RWPE2 (cell line): ENCODE data around the gene SLC39A11.

Experiments used
- ATAC-seq: fragments of 200-7000 bp; cut with Tn5 transposase; 3 replicates; pipeline ENCODE4 v1.9.1; 2021; ENCODE audit warnings: low read depth
- DNase-seq: peaks from one replicate; pipeline ENCODE4 v3.0.0-alpha.2; 2020; ENCODE audit warnings: low spot score
- H3K27ac ChIP-seq: fragments of 450-650 bp; 2 replicates; pipeline ENCODE4 v1.5.1; 2017; ENCODE audit warnings: mild to moderate bottlenecking; ENCODE audit not compliant: poor library complexity, severe bottlenecking
- H3K27me3 ChIP-seq: fragments of 250-450 bp; sonication (Bioruptor Pico); 2 replicates; pipeline ENCODE4 v1.5.1; 2021; ENCODE audit warnings: mild to moderate bottlenecking, moderate library complexity; ENCODE audit not compliant: insufficient read depth, poor library complexity, severe bottlenecking
- H3K36me3 ChIP-seq: fragments of 250-450 bp; sonication (Bioruptor Pico); 2 replicates; pipeline ENCODE4 v1.5.1; 2020; ENCODE audit warnings: low read depth, mild to moderate bottlenecking, moderate library complexity
- H3K4me1 ChIP-seq: fragments of 250-450 bp; sonication (Bioruptor Pico); 2 replicates; pipeline ENCODE4 v1.5.1; 2021; ENCODE audit warnings: mild to moderate bottlenecking, moderate library complexity; ENCODE audit not compliant: insufficient read depth, poor library complexity, severe bottlenecking
- H3K4me3 ChIP-seq: fragments of 250-450 bp; sonication (Bioruptor Pico); 2 replicates; pipeline ENCODE4 v1.5.1; 2021; ENCODE audit warnings: mild to moderate bottlenecking, moderate library complexity; ENCODE audit not compliant: severe bottlenecking
- H3K9me3 ChIP-seq: fragments of 250-450 bp; sonication (Bioruptor Pico); 2 replicates; pipeline ENCODE4 v1.5.1; 2021; ENCODE audit warnings: mild to moderate bottlenecking, moderate library complexity; ENCODE audit not compliant: severe bottlenecking
- CTCF ChIP-seq: fragments of 450-650 bp; IDR thresholded peaks from one replicate; pipeline ENCODE4 v1.5.1; 2017; ENCODE audit warnings: mild to moderate bottlenecking, moderate library complexity; ENCODE audit not compliant: poor library complexity, severe bottlenecking

SLC39A11 gene

GRCh38 chr17:73031472-73031871 lies 61.0 kb downstream of the SLC39A11 start:
- ATAC-seq (no peak), DNase-seq (no peak)
- TF ChIP-seq CTCF: no peak
- Histone ChIP-seq H3K36me3 (no peaks in the 10 kb centered on the region), H3K4me1 (no peaks in the 10 kb centered on the region), H3K9me3 (no peaks in the 10 kb centered on the region), H3K27me3 (no peaks in the 10 kb centered on the region), H3K27ac (no peak overlapping the region), H3K4me3 (no peak overlapping the region)

GRCh38 chr17:73030995-73031394 lies 61.5 kb downstream of the SLC39A11 start:
- no peak for TF ChIP-seq CTCF
- H3K36me3 ChIP-seq: no peaks in the 10 kb centered on the region
- H3K27ac ChIP-seq: no peak overlapping the region
- ATAC-seq: no peak
- DNase-seq: no peak
- H3K4me1 ChIP-seq: no peaks in the 10 kb centered on the region
- H3K27me3 ChIP-seq: no peaks in the 10 kb centered on the region
- H3K9me3 ChIP-seq: no peaks in the 10 kb centered on the region
- no peak overlapping the region for H3K4me3 ChIP-seq

- H3K36me3 ChIP-seq: no peaks in the 10 kb centered on the region
- no peaks in the 10 kb centered on the region for H3K9me3 ChIP-seq
- no peaks in the 10 kb centered on the region for H3K4me1 ChIP-seq
- TF ChIP-seq CTCF: no peak
- no peak for DNase-seq
- ATAC-seq: no peak
- H3K4me3 ChIP-seq: no peak overlapping the region
- no peaks in the 10 kb centered on the region for H3K27me3 ChIP-seq
- H3K27ac ChIP-seq: no peak overlapping the region
Observed at GRCh38 chr17:73030501-73030921, 62.0 kb downstream of the SLC39A11 start.

GRCh38 chr17:73029991-73030390 lies 62.5 kb downstream of the SLC39A11 start:
- no peaks in the 10 kb centered on the region for H3K9me3 ChIP-seq

More at GRCh38 chr17:73029991-73030390, 62.5 kb downstream of the SLC39A11 start:
- Histone ChIP-seq H3K27ac (no peak overlapping the region), H3K27me3 (no peaks in the 10 kb centered on the region), H3K36me3 (no peaks in the 10 kb centered on the region), H3K4me3 (no peak overlapping the region), H3K4me1 (no peaks in the 10 kb centered on the region)
- ATAC-seq (no peak), DNase-seq (no peak)
- TF ChIP-seq CTCF: no peak
